HepG2 (cell line): Measurements from ENCODE around the gene KIF19. TPM values are rescaled to one million over a fixed set of nuclear protein-coding genes. Genes with fewer than 3 reads are reported as not detected.

Experiments used
- IKZF4 ChIP-seq: sonication (generic); formaldehyde crosslinking; IDR thresholded peaks from 2 replicates; pipeline ENCODE4 v1.5.1; 2020; ENCODE audit warnings: borderline replicate concordance, mild to moderate bottlenecking, low read depth, missing genetic modification reagents; ENCODE audit errors: not compliant biosample characterization
- KDM5A ChIP-seq: fragments of 200-600 bp; sonication (generic); IDR thresholded peaks from 2 replicates; pipeline ENCODE4 v1.7.0; 2018; ENCODE audit warnings: antibody characterized with exemption, mild to moderate bottlenecking, low read length, borderline replicate concordance
- MBD4 ChIP-seq: IDR thresholded peaks from 2 replicates; pipeline ENCODE4 v1.6.1; 2012; ENCODE audit warnings: low read length, inconsistent platforms, borderline replicate concordance
- MTA1 ChIP-seq: sonication (generic); formaldehyde crosslinking; IDR thresholded peaks from 2 replicates; pipeline ENCODE4 v1.4.0; 2020; ENCODE audit warnings: missing genetic modification reagents, mild to moderate bottlenecking, borderline replicate concordance
- PATZ1 ChIP-seq: sonication (generic); formaldehyde crosslinking; IDR thresholded peaks from 2 replicates; pipeline ENCODE4 v1.4.0; 2020; ENCODE audit warnings: missing genetic modification reagents
- POLR2G ChIP-seq: fragments of 200-400 bp; formaldehyde crosslinking; IDR thresholded peaks from 2 replicates; pipeline ENCODE4 v1.6.1; 2018; ENCODE audit warnings: mild to moderate bottlenecking, low read depth, low read length, moderate library complexity
- SOX13 ChIP-seq, 3 experiments: fragments of 450-650 bp in 1 of 3; sonication (generic) in 1 of 3; formaldehyde crosslinking in 1 of 3; IDR thresholded peaks in 2 of 3; conservative IDR thresholded peaks in 1 of 3; 2 replicates each; pipeline versions ENCODE4 v1.5.0 to v1.6.1; 2016 to 2020; ENCODE audit warnings: antibody characterized with exemption in 1 of 3, mild to moderate bottlenecking in 1 of 3, missing compliant biosample characterization in 1 of 3, missing genetic modification reagents in 1 of 3, moderate library complexity in 1 of 3
- TBP ChIP-seq: sonication (generic); formaldehyde crosslinking; IDR thresholded peaks from 2 replicates; pipeline ENCODE4 v1.5.0; 2020; ENCODE audit warnings: missing genetic modification reagents
- XBP1 ChIP-seq: sonication (generic); formaldehyde crosslinking; IDR thresholded peaks from 2 replicates; pipeline ENCODE4 v1.5.0; 2020; ENCODE audit warnings: missing genetic modification reagents
- ZNF235 ChIP-seq: sonication (generic); formaldehyde crosslinking; IDR thresholded peaks from 2 replicates; pipeline ENCODE4 v1.8.1; 2023; ENCODE audit warnings: mild to moderate bottlenecking, missing genetic modification reagents, borderline replicate concordance
- ZNF263 ChIP-seq: sonication (generic); formaldehyde crosslinking; IDR thresholded peaks from 2 replicates; pipeline ENCODE4 v1.4.0; 2020; ENCODE audit warnings: missing genetic modification reagents
- ZNF33B ChIP-seq: sonication (generic); formaldehyde crosslinking; IDR thresholded peaks from 2 replicates; pipeline ENCODE4 v1.5.1; 2020; ENCODE audit warnings: mild to moderate bottlenecking, missing genetic modification reagents
- ZNF382 ChIP-seq: sonication (generic); formaldehyde crosslinking; IDR thresholded peaks from 2 replicates; pipeline ENCODE4 v1.5.0; 2020; ENCODE audit warnings: missing genetic modification reagents, mild to moderate bottlenecking, borderline replicate concordance
- polyA plus RNA-seq, 8 experiments: library from polyadenylated mRNA; depleted of rRNA in 3 of 8; stranded (reverse) in 7 of 8; unstranded in 1 of 8; fragments of >200 nt; fragmentation: Illumina TruSeq in 4 of 8; extraction: Trizol in 4 of 8; gene quantifications; 2 replicates each; pipeline versions ENCODE4 v1.2.1 to v1.2.3, GENCODE V29; 2011 to 2016; ENCODE audit warnings: low read depth in 4 of 8, missing spikeins in 1 of 8, mixed read lengths in 1 of 8; ENCODE audit not compliant: insufficient read depth in 1 of 8
- total RNA-seq, 5 experiments: library from RNA; depleted of rRNA; stranded (reverse); fragments of >200 nt; fragmentation: Illumina TruSeq; extraction: Trizol; gene quantifications; 2 replicates each; pipeline ENCODE4 v1.2.3, GENCODE V29; 2016; ENCODE audit warnings: low read depth in 1 of 5
- TF ChIP-seq, protein P1 (sequence below): sonication (generic); formaldehyde crosslinking; IDR thresholded peaks from 2 replicates; pipeline ENCODE4 v1.5.0; 2020; ENCODE audit warnings: missing genetic modification reagents, mild to moderate bottlenecking, borderline replicate concordance
- TF ChIP-seq, protein P2 (sequence below): sonication (generic); formaldehyde crosslinking; IDR thresholded peaks from 2 replicates; pipeline ENCODE4 v1.4.0; 2020; ENCODE audit warnings: missing genetic modification reagents, borderline replicate concordance

The KIF19 gene
- total and polyA plus RNA-seq, 2 of the 13 experiments (the other 11 are each of a cell fraction or from before 2014, with no cell fraction given) = not detected

DNA sequence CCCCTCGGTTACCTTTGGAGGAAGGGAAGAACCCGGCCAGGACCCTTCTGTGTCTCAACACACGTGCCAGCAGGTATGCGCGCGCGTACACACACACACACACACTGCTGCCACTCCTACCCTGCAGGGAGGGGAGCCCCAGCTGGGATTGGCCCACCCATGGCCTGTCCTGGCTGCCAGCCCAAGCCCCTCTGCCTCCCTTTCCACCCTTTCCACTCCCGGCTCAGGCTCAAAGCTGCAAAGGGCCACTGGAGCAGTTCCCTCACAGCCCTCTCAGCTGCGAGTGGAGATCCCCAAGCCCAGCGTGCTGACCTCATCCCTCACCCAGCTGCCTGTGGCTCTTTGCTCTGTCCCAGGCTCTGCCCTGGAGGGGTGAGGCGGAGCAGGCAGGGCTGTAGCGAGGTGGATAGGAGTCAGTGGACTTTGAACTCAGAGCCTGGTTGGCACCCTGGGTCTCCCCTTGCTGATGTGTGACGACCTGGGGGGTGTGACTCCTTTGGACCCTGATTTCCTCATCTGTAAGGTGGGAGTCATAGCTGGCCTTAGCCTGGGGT is 14.5 kb downstream of the KIF19 start (continued):
- TF ChIP-seq, protein P1, sequence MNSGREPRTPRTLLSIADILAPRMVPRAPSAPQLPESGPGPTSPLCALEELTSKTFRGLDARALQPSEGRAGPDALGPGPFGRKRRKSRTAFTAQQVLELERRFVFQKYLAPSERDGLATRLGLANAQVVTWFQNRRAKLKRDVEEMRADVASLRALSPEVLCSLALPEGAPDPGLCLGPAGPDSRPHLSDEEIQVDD (CRISPR knock-in tag) = no peak
- TF ChIP-seq KDM5A (no peak), MBD4 (no peak), ZNF235 (CRISPR knock-in tag) (no peak), TBP (CRISPR knock-in tag) (no peak), IKZF4 (CRISPR knock-in tag) (no peak), ZNF382 (CRISPR knock-in tag) (no peak), MTA1 (peak; percentile 30; the same call in 1 of the 2 replicates), POLR2G (no peak), PATZ1 (no peak), XBP1 (no peak), SOX13 (IDR thresholded peaks at IDR 0.05) (no peak), SOX13 (CRISPR knock-in tag; conservative IDR thresholded peaks at IDR 0.05 in 1 of 2, IDR thresholded peaks at IDR 0.05 in 1 of 2) (no peak), ZNF263 (CRISPR knock-in tag) (no peak), ZNF33B (CRISPR knock-in tag) (no peak)
- TF ChIP-seq, protein P2, sequence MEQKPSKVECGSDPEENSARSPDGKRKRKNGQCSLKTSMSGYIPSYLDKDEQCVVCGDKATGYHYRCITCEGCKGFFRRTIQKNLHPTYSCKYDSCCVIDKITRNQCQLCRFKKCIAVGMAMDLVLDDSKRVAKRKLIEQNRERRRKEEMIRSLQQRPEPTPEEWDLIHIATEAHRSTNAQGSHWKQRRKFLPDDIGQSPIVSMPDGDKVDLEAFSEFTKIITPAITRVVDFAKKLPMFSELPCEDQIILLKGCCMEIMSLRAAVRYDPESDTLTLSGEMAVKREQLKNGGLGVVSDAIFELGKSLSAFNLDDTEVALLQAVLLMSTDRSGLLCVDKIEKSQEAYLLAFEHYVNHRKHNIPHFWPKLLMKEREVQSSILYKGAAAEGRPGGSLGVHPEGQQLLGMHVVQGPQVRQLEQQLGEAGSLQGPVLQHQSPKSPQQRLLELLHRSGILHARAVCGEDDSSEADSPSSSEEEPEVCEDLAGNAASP (CRISPR knock-in tag) = peak; percentile 33; the same call in 1 of the 2 replicates
- TF ChIP-seq, all 625 proteins: peak for 12
